HepG2 (cell line): Measurements from ENCODE around the gene HLA-G. TPM values are rescaled to one million over a fixed set of nuclear protein-coding genes. Genes with fewer than 3 reads are reported as not detected.
A peak's percentile ranks its signal among the peaks of the same experiment; 100 is the strongest.

Source experiments
- AGO1 ChIP-seq: fragments of 200-400 bp; formaldehyde crosslinking; IDR thresholded peaks from 2 replicates; pipeline ENCODE4 v1.6.1; 2017; ENCODE audit warnings: mild to moderate bottlenecking, low read depth, low read length, moderate library complexity; ENCODE audit not compliant: poor library complexity, severe bottlenecking
- ATRX ChIP-seq: sonication (generic); formaldehyde crosslinking; IDR thresholded peaks from 2 replicates; pipeline ENCODE4 v1.4.0; 2020; ENCODE audit warnings: missing genetic modification reagents, borderline replicate concordance
- FOXO1 ChIP-seq: sonication (generic); formaldehyde crosslinking; IDR thresholded peaks from 2 replicates; pipeline ENCODE4 v1.4.0; 2020; ENCODE audit warnings: missing genetic modification reagents
- THAP11 ChIP-seq: IDR thresholded peaks from 2 replicates; pipeline ENCODE4 v1.6.1; 2016; ENCODE audit warnings: missing biosample characterization, missing genetic modification reagents
- ZNF281 ChIP-seq: sonication (generic); formaldehyde crosslinking; IDR thresholded peaks from 2 replicates; pipeline ENCODE4 v1.4.0; 2020; ENCODE audit warnings: missing genetic modification reagents, borderline replicate concordance
- ZNF343 ChIP-seq: sonication (generic); formaldehyde crosslinking; IDR thresholded peaks from 2 replicates; pipeline ENCODE4 v1.4.0; 2020; ENCODE audit warnings: mild to moderate bottlenecking, missing genetic modification reagents
- ZNF530 ChIP-seq: sonication (generic); formaldehyde crosslinking; IDR thresholded peaks from 2 replicates; pipeline ENCODE4 v1.5.0; 2020; ENCODE audit warnings: low read depth, mild to moderate bottlenecking, missing genetic modification reagents
- ZNF549 ChIP-seq: sonication (generic); formaldehyde crosslinking; IDR thresholded peaks from 2 replicates; pipeline ENCODE4 v1.5.0; 2020; ENCODE audit warnings: missing genetic modification reagents
- polyA plus RNA-seq, 8 experiments: library from polyadenylated mRNA; depleted of rRNA in 3 of 8; stranded (reverse) in 7 of 8; unstranded in 1 of 8; fragments of >200 nt; fragmentation: Illumina TruSeq in 4 of 8; extraction: Trizol in 4 of 8; gene quantifications; 2 replicates each; pipeline versions ENCODE4 v1.2.1 to v1.2.3, GENCODE V29; 2011 to 2016; ENCODE audit warnings: low read depth in 4 of 8, missing spikeins in 1 of 8, mixed read lengths in 1 of 8; ENCODE audit not compliant: insufficient read depth in 1 of 8
- total RNA-seq, 5 experiments: library from RNA; depleted of rRNA; stranded (reverse); fragments of >200 nt; fragmentation: Illumina TruSeq; extraction: Trizol; gene quantifications; 2 replicates each; pipeline ENCODE4 v1.2.3, GENCODE V29; 2016; ENCODE audit warnings: low read depth in 1 of 5
- TF ChIP-seq, protein P1 (sequence below): sonication (generic); formaldehyde crosslinking; IDR thresholded peaks from 2 replicates; pipeline ENCODE4 v1.8.1; 2022; ENCODE audit warnings: low read depth, mild to moderate bottlenecking, missing genetic modification reagents
- TF ChIP-seq, protein P2 (sequence below), 2 experiments: fragments of 450-650 bp in 1 of 2; sonication (generic) in 1 of 2; formaldehyde crosslinking in 1 of 2; IDR thresholded peaks; 2 replicates each; pipeline versions ENCODE4 v1.6.1 to v1.8.0; 2016 to 2022; ENCODE audit warnings: antibody characterized with exemption in 1 of 2, mild to moderate bottlenecking in 1 of 2, missing genetic modification reagents in 1 of 2
- TF ChIP-seq, protein P3 (sequence below): sonication (generic); formaldehyde crosslinking; IDR thresholded peaks from 2 replicates; pipeline ENCODE4 v1.8.1; 2023; ENCODE audit warnings: mild to moderate bottlenecking, missing genetic modification reagents

HLA-G gene
- total and polyA plus RNA-seq, 2 of the 13 experiments (the other 11 are each of a cell fraction or from before 2014, with no cell fraction given), result 0.29 to 0.30 TPM

DNA sequence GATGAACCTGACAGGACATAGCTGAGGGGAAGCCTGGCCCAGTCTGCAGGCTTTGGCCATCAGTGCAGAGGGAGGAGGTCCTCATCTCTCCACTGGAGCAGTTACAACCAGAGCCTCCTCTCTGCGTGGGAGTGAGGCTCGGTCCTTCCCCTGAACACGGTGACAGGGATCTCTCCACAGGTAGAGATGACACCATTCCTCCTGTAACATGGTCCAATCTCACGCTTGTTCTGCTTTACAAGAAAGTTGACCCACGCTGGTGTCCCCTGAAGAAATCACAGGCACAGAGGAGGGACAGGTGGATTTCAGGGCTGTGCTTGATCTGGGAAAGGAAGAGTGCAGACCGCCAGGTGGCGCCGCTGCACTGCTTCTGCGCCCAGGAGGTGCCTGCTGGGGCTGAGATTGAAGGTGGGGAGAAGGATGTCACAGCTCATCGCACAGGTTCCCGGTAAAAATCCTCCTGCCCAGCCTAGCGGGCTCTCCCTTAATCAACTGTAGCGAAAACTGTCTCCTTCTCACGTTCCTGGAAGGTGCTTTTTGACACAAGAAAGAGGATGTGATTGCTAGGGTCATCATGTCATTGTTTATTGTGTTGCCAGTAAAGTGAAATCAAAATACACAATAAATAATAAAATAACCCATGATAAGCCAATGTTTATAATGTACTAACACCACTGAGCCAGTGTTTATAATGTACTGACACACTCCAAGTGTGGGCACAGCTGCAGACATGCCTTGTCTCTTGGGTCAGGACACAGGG is 20.4 kb downstream of the HLA-G start (continued):
- TF ChIP-seq, protein P1, sequence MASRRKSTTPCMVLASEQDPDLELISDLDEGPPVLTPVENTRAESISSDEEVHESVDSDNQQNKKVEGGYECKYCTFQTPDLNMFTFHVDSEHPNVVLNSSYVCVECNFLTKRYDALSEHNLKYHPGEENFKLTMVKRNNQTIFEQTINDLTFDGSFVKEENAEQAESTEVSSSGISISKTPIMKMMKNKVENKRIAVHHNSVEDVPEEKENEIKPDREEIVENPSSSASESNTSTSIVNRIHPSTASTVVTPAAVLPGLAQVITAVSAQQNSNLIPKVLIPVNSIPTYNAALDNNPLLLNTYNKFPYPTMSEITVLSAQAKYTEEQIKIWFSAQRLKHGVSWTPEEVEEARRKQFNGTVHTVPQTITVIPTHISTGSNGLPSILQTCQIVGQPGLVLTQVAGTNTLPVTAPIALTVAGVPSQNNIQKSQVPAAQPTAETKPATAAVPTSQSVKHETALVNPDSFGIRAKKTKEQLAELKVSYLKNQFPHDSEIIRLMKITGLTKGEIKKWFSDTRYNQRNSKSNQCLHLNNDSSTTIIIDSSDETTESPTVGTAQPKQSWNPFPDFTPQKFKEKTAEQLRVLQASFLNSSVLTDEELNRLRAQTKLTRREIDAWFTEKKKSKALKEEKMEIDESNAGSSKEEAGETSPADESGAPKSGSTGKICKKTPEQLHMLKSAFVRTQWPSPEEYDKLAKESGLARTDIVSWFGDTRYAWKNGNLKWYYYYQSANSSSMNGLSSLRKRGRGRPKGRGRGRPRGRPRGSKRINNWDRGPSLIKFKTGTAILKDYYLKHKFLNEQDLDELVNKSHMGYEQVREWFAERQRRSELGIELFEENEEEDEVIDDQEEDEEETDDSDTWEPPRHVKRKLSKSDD (CRISPR knock-in tag), result no peak
- no peak for TF ChIP-seq ZNF530
- TF ChIP-seq ZNF281, result no peak
- no peak for TF ChIP-seq ATRX (CRISPR knock-in tag)
- TF ChIP-seq AGO1, result no peak
- TF ChIP-seq, protein P2, sequence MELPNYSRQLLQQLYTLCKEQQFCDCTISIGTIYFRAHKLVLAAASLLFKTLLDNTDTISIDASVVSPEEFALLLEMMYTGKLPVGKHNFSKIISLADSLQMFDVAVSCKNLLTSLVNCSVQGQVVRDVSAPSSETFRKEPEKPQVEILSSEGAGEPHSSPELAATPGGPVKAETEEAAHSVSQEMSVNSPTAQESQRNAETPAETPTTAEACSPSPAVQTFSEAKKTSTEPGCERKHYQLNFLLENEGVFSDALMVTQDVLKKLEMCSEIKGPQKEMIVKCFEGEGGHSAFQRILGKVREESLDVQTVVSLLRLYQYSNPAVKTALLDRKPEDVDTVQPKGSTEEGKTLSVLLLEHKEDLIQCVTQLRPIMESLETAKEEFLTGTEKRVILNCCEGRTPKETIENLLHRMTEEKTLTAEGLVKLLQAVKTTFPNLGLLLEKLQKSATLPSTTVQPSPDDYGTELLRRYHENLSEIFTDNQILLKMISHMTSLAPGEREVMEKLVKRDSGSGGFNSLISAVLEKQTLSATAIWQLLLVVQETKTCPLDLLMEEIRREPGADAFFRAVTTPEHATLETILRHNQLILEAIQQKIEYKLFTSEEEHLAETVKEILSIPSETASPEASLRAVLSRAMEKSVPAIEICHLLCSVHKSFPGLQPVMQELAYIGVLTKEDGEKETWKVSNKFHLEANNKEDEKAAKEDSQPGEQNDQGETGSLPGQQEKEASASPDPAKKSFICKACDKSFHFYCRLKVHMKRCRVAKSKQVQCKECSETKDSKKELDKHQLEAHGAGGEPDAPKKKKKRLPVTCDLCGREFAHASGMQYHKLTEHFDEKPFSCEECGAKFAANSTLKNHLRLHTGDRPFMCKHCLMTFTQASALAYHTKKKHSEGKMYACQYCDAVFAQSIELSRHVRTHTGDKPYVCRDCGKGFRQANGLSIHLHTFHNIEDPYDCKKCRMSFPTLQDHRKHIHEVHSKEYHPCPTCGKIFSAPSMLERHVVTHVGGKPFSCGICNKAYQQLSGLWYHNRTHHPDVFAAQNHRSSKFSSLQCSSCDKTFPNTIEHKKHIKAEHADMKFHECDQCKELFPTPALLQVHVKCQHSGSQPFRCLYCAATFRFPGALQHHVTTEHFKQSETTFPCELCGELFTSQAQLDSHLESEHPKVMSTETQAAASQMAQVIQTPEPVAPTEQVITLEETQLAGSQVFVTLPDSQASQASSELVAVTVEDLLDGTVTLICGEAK (IDR thresholded peaks at IDR 0.05), result no peak
- TF ChIP-seq, protein P2 (CRISPR knock-in tag; IDR thresholded peaks at IDR 0.05), result no peak
- TF ChIP-seq ZNF343, result no peak
- no peak for TF ChIP-seq ZNF549 (CRISPR knock-in tag)
- TF ChIP-seq, protein P3, sequence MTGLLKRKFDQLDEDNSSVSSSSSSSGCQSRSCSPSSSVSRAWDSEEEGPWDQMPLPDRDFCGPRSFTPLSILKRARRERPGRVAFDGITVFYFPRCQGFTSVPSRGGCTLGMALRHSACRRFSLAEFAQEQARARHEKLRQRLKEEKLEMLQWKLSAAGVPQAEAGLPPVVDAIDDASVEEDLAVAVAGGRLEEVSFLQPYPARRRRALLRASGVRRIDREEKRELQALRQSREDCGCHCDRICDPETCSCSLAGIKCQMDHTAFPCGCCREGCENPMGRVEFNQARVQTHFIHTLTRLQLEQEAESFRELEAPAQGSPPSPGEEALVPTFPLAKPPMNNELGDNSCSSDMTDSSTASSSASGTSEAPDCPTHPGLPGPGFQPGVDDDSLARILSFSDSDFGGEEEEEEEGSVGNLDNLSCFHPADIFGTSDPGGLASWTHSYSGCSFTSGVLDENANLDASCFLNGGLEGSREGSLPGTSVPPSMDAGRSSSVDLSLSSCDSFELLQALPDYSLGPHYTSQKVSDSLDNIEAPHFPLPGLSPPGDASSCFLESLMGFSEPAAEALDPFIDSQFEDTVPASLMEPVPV (CRISPR knock-in tag), result 0 out of 2 replicates have a peak, but pooled peaks have one; percentile 42
- TF ChIP-seq FOXO1, result peak; percentile 69
- 0 out of 2 replicates have a peak, but pooled peaks have one; percentile 21 for TF ChIP-seq THAP11
